Measurements from ENCODE around the gene CPN2.

CPN2 gene

DNA sequence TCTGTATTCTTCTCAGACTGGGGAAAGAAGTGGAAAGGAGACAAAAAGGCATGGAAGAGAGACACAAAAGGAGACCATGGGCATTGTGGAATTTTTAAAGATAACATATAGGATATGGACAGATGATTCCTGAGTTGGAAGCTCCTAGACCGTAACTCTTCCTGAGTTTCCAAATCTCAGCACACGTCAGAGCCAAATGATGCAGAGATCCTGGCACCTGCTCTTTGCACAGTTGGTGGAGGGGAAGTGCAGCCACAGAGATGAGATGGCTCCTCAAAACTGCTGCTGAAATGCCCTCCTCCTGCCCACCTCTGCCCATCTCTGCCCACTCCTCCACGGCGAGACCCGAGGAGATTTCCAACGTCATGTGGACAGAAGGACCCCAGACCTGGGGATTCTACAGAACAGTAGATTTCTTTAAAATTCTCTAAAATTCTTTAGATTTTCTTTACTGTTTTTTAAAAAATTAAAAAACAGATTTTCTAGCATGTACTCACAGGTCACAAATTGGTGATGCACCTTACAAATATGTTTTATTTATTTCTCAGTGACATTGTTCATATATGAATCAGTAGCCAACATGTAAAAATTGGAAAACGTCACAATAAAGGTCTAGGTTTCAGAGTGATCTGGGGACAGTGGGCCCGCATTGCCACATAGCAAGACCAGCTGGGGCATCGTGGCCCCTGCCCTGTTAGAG lies 8.1 kb downstream of the CPN2 start:
- H3K27ac ChIP-seq = no peak overlapping the region
- H3K27me3 ChIP-seq (ENCODE audit: insufficient read depth, low read depth, severe bottlenecking) = no peaks in the 10 kb centered on the region
- no peak overlapping the region for H3K4me3 ChIP-seq (ENCODE audit: low read depth, low read length)
- TF ChIP-seq, protein P1, sequence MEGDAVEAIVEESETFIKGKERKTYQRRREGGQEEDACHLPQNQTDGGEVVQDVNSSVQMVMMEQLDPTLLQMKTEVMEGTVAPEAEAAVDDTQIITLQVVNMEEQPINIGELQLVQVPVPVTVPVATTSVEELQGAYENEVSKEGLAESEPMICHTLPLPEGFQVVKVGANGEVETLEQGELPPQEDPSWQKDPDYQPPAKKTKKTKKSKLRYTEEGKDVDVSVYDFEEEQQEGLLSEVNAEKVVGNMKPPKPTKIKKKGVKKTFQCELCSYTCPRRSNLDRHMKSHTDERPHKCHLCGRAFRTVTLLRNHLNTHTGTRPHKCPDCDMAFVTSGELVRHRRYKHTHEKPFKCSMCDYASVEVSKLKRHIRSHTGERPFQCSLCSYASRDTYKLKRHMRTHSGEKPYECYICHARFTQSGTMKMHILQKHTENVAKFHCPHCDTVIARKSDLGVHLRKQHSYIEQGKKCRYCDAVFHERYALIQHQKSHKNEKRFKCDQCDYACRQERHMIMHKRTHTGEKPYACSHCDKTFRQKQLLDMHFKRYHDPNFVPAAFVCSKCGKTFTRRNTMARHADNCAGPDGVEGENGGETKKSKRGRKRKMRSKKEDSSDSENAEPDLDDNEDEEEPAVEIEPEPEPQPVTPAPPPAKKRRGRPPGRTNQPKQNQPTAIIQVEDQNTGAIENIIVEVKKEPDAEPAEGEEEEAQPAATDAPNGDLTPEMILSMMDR (IDR thresholded peaks at IDR 0.05; ENCODE audit: low read depth, low read length) = no peak
- DNase-seq = no peak
- H3K36me3 ChIP-seq = no peaks in the 10 kb centered on the region
- H3K9me3 ChIP-seq (ENCODE audit: severe bottlenecking) = no peaks in the 10 kb centered on the region

DNA sequence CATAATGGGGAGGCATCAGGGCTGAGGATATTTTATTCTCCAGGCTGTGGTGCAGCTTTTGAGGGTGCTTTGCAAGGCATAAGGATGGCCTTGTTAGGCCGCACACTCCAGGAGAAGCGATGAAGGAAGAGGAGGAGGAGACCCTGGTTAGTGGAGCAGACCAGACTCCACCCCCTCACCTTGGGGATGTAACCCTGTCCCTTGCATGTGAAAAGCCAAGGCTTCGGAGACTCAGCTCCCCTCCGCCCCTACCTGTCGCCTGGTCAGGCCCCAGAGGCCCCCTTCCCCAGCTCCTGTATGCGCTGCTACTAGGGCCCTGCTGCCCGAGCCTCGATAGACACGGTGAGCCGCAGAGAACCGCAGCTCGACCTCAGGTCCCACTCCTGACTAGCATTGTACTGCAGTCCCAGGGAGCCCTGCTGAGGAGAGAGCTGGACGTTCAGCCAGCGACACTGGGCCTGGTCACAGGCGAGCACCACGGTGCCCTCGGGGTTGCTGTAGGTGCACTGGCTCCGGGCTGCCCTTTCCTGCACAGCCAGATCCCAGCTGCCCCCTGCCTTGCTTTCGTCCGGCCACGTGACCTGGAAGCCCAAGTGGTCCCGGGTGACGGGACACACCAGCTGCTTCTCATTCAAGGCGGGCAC lies 10.2 kb downstream of the CPN2 start:
- Histone ChIP-seq H3K27ac (no peak overlapping the region), H3K4me3 (ENCODE audit: low read depth, low read length) (no peak overlapping the region), H3K27me3 (ENCODE audit: insufficient read depth, low read depth, severe bottlenecking) (no peaks in the 10 kb centered on the region), H3K9me3 (ENCODE audit: severe bottlenecking) (no peaks in the 10 kb centered on the region), H3K36me3 (no peaks in the 10 kb centered on the region)
- no peak for DNase-seq
- TF ChIP-seq, protein P1 (IDR thresholded peaks at IDR 0.05; ENCODE audit: low read depth, low read length) = no peak

DNA sequence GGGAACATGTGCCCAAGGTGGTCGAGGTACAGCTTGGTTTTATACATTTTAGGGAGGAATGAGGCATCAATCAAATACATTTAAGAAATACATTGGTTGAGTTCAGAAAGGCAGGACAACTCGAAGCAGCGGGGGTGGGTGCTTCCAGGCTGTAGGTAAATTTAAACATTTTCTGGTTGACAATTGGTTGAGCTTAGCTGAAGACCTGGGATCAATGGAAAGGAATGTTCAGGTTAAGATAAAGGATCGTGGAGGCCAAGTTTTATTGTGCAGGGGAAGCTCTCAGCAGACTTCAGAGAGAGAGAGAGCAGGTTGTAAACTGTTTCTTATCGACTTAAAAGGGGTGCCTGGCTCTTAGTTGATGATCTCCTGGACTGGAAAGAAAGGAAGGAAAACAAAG lies 11.3 kb downstream of the CPN2 start:
- DNase-seq = no peak
- Histone ChIP-seq H3K27me3 (ENCODE audit: insufficient read depth, low read depth, severe bottlenecking) (no peaks in the 10 kb centered on the region), H3K27ac (no peak overlapping the region), H3K36me3 (no peaks in the 10 kb centered on the region), H3K9me3 (ENCODE audit: severe bottlenecking) (no peaks in the 10 kb centered on the region), H3K4me3 (ENCODE audit: low read depth, low read length) (no peak overlapping the region)
- TF ChIP-seq, protein P1 (IDR thresholded peaks at IDR 0.05; ENCODE audit: low read depth, low read length) = no peak

DNA sequence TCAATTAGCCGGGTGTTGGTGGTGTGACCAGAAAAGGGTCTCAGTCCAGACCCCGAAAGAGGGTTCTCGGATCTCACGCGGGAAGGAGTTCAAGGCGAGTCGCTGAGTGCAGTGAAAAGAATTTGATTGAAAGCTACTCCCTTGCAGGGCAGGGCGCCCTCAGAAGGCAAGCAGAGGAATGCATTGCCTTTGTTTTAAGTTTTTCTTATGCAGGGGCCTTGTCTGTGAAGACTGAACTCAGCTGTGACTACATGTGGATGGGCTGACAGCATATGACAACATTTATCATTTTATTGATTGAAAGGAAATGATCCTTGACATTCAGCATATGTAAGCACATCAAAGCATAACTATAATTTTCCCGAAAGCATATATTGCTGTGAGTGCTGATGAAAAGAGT lies 11.8 kb downstream of the CPN2 start:
- TF ChIP-seq, protein P1 (IDR thresholded peaks at IDR 0.05; ENCODE audit: low read depth, low read length) = peak; percentile 33; the same call in 1 of the 2 replicates
- Histone ChIP-seq H3K9me3 (ENCODE audit: severe bottlenecking) (no peaks in the 10 kb centered on the region), H3K27ac (no peak overlapping the region), H3K36me3 (no peaks in the 10 kb centered on the region), H3K4me3 (ENCODE audit: low read depth, low read length) (no peak overlapping the region), H3K27me3 (ENCODE audit: insufficient read depth, low read depth, severe bottlenecking) (no peaks in the 10 kb centered on the region)
- no peak for DNase-seq

DNA sequence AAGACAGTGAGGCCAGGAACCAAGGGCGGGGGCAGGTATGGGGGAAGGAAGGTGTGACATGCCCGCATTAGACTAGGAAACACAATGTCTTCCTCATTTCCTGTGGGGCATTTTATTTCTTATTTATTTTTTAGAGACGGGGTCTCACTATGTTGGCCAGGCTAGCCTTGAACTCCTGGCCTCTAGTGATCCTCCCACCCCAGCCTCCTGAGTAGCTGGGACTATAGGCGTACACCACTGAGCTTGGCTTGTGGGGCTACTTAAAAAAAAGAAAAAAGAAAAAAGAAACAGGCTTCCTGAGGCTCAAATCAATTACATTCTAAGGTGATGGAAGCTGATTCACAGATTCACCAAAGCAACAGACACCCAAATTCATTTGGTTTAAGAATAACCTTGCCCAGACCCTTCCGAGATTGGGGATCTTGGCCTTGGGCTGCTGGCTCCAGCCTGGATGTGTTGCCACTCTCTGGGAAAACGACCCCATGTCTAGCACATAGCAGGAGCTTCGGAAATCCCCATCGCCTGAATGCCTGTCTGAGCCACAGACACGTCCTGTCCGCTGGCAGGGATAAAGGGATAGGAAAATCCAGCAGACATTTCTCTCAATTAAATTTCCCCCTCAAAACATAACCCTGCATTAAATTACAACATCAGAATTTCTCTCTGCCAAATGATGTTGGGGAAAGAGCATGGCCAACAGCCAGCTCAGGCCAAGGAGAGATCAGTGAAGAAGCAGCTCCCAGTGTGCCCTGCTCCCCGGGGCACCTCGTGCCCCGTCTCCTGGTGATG lies 13.0 kb downstream of the CPN2 start:
- Histone ChIP-seq H3K27me3 (ENCODE audit: insufficient read depth, low read depth, severe bottlenecking) (no peaks in the 10 kb centered on the region), H3K27ac (no peak overlapping the region), H3K9me3 (ENCODE audit: severe bottlenecking) (no peaks in the 10 kb centered on the region), H3K4me3 (ENCODE audit: low read depth, low read length) (no peak overlapping the region), H3K36me3 (no peaks in the 10 kb centered on the region)
- TF ChIP-seq, protein P1 (IDR thresholded peaks at IDR 0.05; ENCODE audit: low read depth, low read length) = no peak
- no peak for DNase-seq

Data from WERI-Rb-1 (cell line).